Cardiac muscle cell (in vitro differentiated cells and primary cell): ENCODE measurements around the gene CXCR1. TPM values are rescaled to one million over a fixed set of nuclear protein-coding genes. Genes with fewer than 3 reads are reported as not detected.
"Not testable (repeated sequence)": the region's sequence is repeated elsewhere in the genome, so short reads cannot be mapped to it uniquely, and the experiment has no call there.

Experiments
- DNase-seq, 2 donors: peaks; one replicate each; pipeline versions ENCODE4 v3.0.0 to v3.0.0-alpha.2; 2010 to 2017; ENCODE audit warnings: low read depth in 1 of 2, low spot score in 1 of 2
- H3K27ac ChIP-seq: fragments of 200-600 bp; sonication (generic); 2 replicates; pipeline ENCODE4 v1.5.1; 2016
- H3K27me3 ChIP-seq: fragments of 200-600 bp; sonication (generic); 2 replicates; pipeline ENCODE4 v1.6.0; 2016; ENCODE audit warnings: control low read depth
- H3K36me3 ChIP-seq: fragments of 200-600 bp; sonication (generic); 2 replicates; pipeline ENCODE4 v1.5.1; 2016; ENCODE audit warnings: control low read depth
- H3K4me1 ChIP-seq: fragments of 200-600 bp; sonication (generic); 2 replicates; pipeline ENCODE4 v1.8.1; 2017; ENCODE audit warnings: low read depth, mild to moderate bottlenecking, mixed run types
- H3K4me3 ChIP-seq: fragments of 200-600 bp; sonication (generic); 2 replicates; pipeline ENCODE4 v1.5.1; 2016; ENCODE audit warnings: mild to moderate bottlenecking
- H3K9me3 ChIP-seq: fragments of 200-600 bp; sonication (generic); 2 replicates; pipeline ENCODE4 v1.5.1; 2017; ENCODE audit warnings: low read depth, mild to moderate bottlenecking, control low read depth
- polyA plus RNA-seq: library from polyadenylated mRNA; unstranded; fragments of >200 nt; fragmentation: Nextera tagmentation; extraction: Ambion mirVana; gene quantifications from 2 replicates; pipeline ENCODE4 v1.2.1, GENCODE V29; 2016
- total RNA-seq: library from RNA; depleted of rRNA; stranded (reverse); fragments of >200 nt; gene quantifications from 2 replicates; pipeline ENCODE4 v1.2.3, GENCODE V29; 2016
- TF ChIP-seq, protein P1 (sequence below): IDR thresholded peaks from 2 replicates; pipeline ENCODE4 v1.5.1; 2012; ENCODE audit warnings: low read depth, mild to moderate bottlenecking, low read length

Gene CXCR1
- total and polyA plus RNA-seq, 2 experiments from 2014 or later: not detected

DNA sequence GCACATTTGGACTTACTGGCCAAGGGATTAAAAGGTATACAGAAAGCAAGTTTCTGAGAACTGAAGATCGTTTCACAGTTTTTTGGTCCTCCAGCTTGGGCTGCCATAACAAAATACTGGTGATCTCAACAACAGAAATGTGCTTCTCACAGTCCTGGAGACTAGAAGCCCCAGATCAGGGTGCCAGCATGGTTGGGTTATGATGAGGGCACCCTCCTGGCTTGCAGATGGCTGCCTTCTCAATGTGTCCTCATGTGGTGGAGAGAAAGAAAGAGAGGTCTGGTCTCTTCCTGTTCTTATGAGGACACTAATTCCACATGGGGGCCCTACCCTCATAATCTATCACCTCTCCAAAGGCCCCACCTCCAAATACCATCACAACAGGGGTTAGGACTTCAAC lies 20.1 kb upstream of the CXCR1 start:
- DNase-seq: no peak
- TF ChIP-seq, protein P1, sequence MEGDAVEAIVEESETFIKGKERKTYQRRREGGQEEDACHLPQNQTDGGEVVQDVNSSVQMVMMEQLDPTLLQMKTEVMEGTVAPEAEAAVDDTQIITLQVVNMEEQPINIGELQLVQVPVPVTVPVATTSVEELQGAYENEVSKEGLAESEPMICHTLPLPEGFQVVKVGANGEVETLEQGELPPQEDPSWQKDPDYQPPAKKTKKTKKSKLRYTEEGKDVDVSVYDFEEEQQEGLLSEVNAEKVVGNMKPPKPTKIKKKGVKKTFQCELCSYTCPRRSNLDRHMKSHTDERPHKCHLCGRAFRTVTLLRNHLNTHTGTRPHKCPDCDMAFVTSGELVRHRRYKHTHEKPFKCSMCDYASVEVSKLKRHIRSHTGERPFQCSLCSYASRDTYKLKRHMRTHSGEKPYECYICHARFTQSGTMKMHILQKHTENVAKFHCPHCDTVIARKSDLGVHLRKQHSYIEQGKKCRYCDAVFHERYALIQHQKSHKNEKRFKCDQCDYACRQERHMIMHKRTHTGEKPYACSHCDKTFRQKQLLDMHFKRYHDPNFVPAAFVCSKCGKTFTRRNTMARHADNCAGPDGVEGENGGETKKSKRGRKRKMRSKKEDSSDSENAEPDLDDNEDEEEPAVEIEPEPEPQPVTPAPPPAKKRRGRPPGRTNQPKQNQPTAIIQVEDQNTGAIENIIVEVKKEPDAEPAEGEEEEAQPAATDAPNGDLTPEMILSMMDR: no peak
- Histone ChIP-seq H3K9me3 (no peaks in the 10 kb centered on the region), H3K36me3 (no peaks in the 10 kb centered on the region), H3K27me3 (no peaks in the 10 kb centered on the region), H3K4me1 (no peaks in the 10 kb centered on the region), H3K4me3 (no peak overlapping the region), H3K27ac (no peak overlapping the region)

- no peaks in the 10 kb centered on the region for H3K4me1 ChIP-seq
- no peaks in the 10 kb centered on the region for H3K36me3 ChIP-seq
- TF ChIP-seq, protein P1: peak; percentile 84
- no peaks in the 10 kb centered on the region for H3K9me3 ChIP-seq
- H3K4me3 ChIP-seq: no peak overlapping the region
- peak; percentile 79 to 82 for DNase-seq
- no peaks in the 10 kb centered on the region for H3K27me3 ChIP-seq
- H3K27ac ChIP-seq: no peak overlapping the region
Measured at GRCh38 chr2:218186355-218186766, 19.6 kb upstream of the CXCR1 start.

- Histone ChIP-seq H3K27ac (no peak overlapping the region), H3K27me3 (no peaks in the 10 kb centered on the region), H3K36me3 (no peaks in the 10 kb centered on the region), H3K4me1 (no peaks in the 10 kb centered on the region), H3K4me3 (no peak overlapping the region), H3K9me3 (no peaks in the 10 kb centered on the region)
- DNase-seq: no peak
- TF ChIP-seq, protein P1: no peak
Measured at GRCh38 chr2:218184331-218184730, 17.6 kb upstream of the CXCR1 start.

- Histone ChIP-seq H3K36me3 (no peaks in the 10 kb centered on the region), H3K4me1 (no peaks in the 10 kb centered on the region)
- TF ChIP-seq, protein P1: no peak
Measured at GRCh38 chr2:218180467-218181114, 13.8 kb upstream of the CXCR1 start.

GRCh38 chr2:218179782-218180181 lies 13.0 kb upstream of the CXCR1 start:
- Histone ChIP-seq H3K4me3 (no peak overlapping the region), H3K36me3 (no peaks in the 10 kb centered on the region), H3K27ac (no peak overlapping the region), H3K9me3 (no peaks in the 10 kb centered on the region), H3K27me3 (no peaks in the 10 kb centered on the region), H3K4me1 (no peaks in the 10 kb centered on the region)
- TF ChIP-seq, protein P1: no peak
- no peak for DNase-seq

More at GRCh38 chr2:218180467-218181114, 13.8 kb upstream of the CXCR1 start:
- H3K9me3 ChIP-seq: no peaks in the 10 kb centered on the region
- no peak overlapping the region for H3K4me3 ChIP-seq
- no peaks in the 10 kb centered on the region for H3K27me3 ChIP-seq
- no peak overlapping the region for H3K27ac ChIP-seq
- DNase-seq: no peak

GRCh38 chr2:218172845-218173244 lies 6.1 kb upstream of the CXCR1 start:
- Histone ChIP-seq H3K36me3 (no peaks in the 10 kb centered on the region), H3K4me1 (no peaks in the 10 kb centered on the region), H3K4me3 (no peak overlapping the region), H3K9me3 (no peaks in the 10 kb centered on the region), H3K27me3 (peaks cover 5% of the 10 kb centered on the region), H3K27ac (no peak overlapping the region)
- DNase-seq: no peak
- TF ChIP-seq, protein P1: no peak

- H3K27ac ChIP-seq, H3K36me3 ChIP-seq, H3K4me1 ChIP-seq, H3K9me3 ChIP-seq, DNase-seq, H3K4me3 ChIP-seq: not testable (repeated sequence)
- H3K27me3 ChIP-seq: peaks cover 10% of the 10 kb centered on the region
Measured at GRCh38 chr2:218171744-218172143, 5.0 kb upstream of the CXCR1 start.
